HG03175 (cell line): Measurements from ENCODE around the gene SEC14L2.
"Not testable (repeated sequence)": the region's sequence is repeated elsewhere in the genome, so short reads cannot be mapped to it uniquely, and the experiment has no call there.

Experiments
- ATAC-seq: cut with Tn5 transposase; IDR thresholded peaks from one replicate; pipeline ENCODE4 v1.9.1; 2021; ENCODE audit warnings: mild to moderate bottlenecking, moderate library complexity; ENCODE audit not compliant: unreplicated experiment

Gene SEC14L2

GRCh38 chr22:30373331-30374325, 23.2 kb upstream of the SEC14L2 start:
- no peak for ATAC-seq

GRCh38 chr22:30375312-30375849, 21.4 kb upstream of the SEC14L2 start:
- no peak for ATAC-seq

- no peak for ATAC-seq
These were observed 16.8 kb upstream of the SEC14L2 start for GRCh38 chr22:30380011-30380410.

GRCh38 chr22:30381264-30381663, 15.6 kb upstream of the SEC14L2 start:
- ATAC-seq: no peak

GRCh38 chr22:30382340-30382739, 14.5 kb upstream of the SEC14L2 start:
- no peak for ATAC-seq

- ATAC-seq: no peak
These were observed 13.8 kb upstream of the SEC14L2 start for GRCh38 chr22:30383061-30383460.

GRCh38 chr22:30385942-30386341, 10.9 kb upstream of the SEC14L2 start:
- ATAC-seq: no peak

GRCh38 chr22:30386608-30386959, 10.2 kb upstream of the SEC14L2 start:
- ATAC-seq: no peak

- peak; percentile 72 for ATAC-seq
These were observed 9.6 kb upstream of the SEC14L2 start, which contains the start of gene RNF215 for GRCh38 chr22:30386960-30387827. RNF215 (minus strand) TSS chr22:30387411; CDS start chr22:30387313, 98 bp downstream.

- ATAC-seq: no peak
These were observed 5.7 kb upstream of the SEC14L2 start for GRCh38 chr22:30390974-30391691.

GRCh38 chr22:30392661-30393321, 4.0 kb upstream of the SEC14L2 start:
- no peak for ATAC-seq

GRCh38 chr22:30393322-30393680, 3.5 kb upstream of the SEC14L2 start:
- no peak for ATAC-seq

GRCh38 chr22:30393885-30394284, 2.9 kb upstream of the SEC14L2 start:
- no peak for ATAC-seq

GRCh38 chr22:30397656-30398635, 1.1 kb downstream of the SEC14L2 start:
- ATAC-seq: no peak

- no peak for ATAC-seq
These were observed 2.2 kb downstream of the SEC14L2 start for GRCh38 chr22:30398685-30399680.

GRCh38 chr22:30399718-30400117, 2.9 kb downstream of the SEC14L2 start:
- ATAC-seq: no peak

GRCh38 chr22:30400159-30400558, 3.3 kb downstream of the SEC14L2 start:
- no peak for ATAC-seq

- not testable (repeated sequence) for ATAC-seq
These were observed 4.2 kb downstream of the SEC14L2 start for GRCh38 chr22:30401024-30401423.
